HG02759 (cell line): Measurements from ENCODE around the gene GPC6.

Experiments used
- ATAC-seq: cut with Tn5 transposase; IDR thresholded peaks from one replicate; pipeline ENCODE4 v1.9.1; 2021; ENCODE audit warnings: mild to moderate bottlenecking, moderate library complexity; ENCODE audit not compliant: unreplicated experiment

The GPC6 gene

GRCh38 chr13:93268327-93269028, 41.9 kb downstream of the GPC6 start:
- no peak for ATAC-seq

- ATAC-seq, result no peak
Observed at GRCh38 chr13:93270769-93271742, 44.4 kb downstream of the GPC6 start.

GRCh38 chr13:93279982-93280381, 53.4 kb downstream of the GPC6 start:
- ATAC-seq, result no peak

GRCh38 chr13:93280688-93281087, 54.1 kb downstream of the GPC6 start:
- ATAC-seq, result no peak

GRCh38 chr13:93283255-93283654, 56.6 kb downstream of the GPC6 start:
- ATAC-seq, result no peak

- no peak for ATAC-seq
Observed at GRCh38 chr13:93284064-93284463, 57.5 kb downstream of the GPC6 start.

- no peak for ATAC-seq
Observed at GRCh38 chr13:93286047-93286446, 59.4 kb downstream of the GPC6 start.

- no peak for ATAC-seq
Observed at GRCh38 chr13:93289053-93289452, 62.4 kb downstream of the GPC6 start.

GRCh38 chr13:93289842-93290241, 63.2 kb downstream of the GPC6 start:
- ATAC-seq, result no peak

- ATAC-seq, result no peak
Observed at GRCh38 chr13:93290503-93290902, 63.9 kb downstream of the GPC6 start.

GRCh38 chr13:93292366-93292765, 65.8 kb downstream of the GPC6 start:
- ATAC-seq, result no peak

GRCh38 chr13:93293710-93294109, 67.1 kb downstream of the GPC6 start:
- no peak for ATAC-seq

GRCh38 chr13:93296584-93296983, 70.0 kb downstream of the GPC6 start:
- ATAC-seq, result no peak

GRCh38 chr13:93298713-93299112, 72.1 kb downstream of the GPC6 start:
- no peak for ATAC-seq

- no peak for ATAC-seq
Observed at GRCh38 chr13:93304134-93304533, 77.5 kb downstream of the GPC6 start.

- no peak for ATAC-seq
Observed at GRCh38 chr13:93304868-93305613, 78.4 kb downstream of the GPC6 start.

GRCh38 chr13:93305886-93306285, 79.3 kb downstream of the GPC6 start:
- ATAC-seq, result no peak

GRCh38 chr13:93307136-93307535, 80.5 kb downstream of the GPC6 start:
- ATAC-seq, result no peak

- no peak for ATAC-seq
Observed at GRCh38 chr13:93307651-93308050, 81.0 kb downstream of the GPC6 start.

GRCh38 chr13:93309886-93310523, 83.4 kb downstream of the GPC6 start:
- ATAC-seq, result no peak

- ATAC-seq, result no peak
Observed at GRCh38 chr13:93316841-93317240, 90.2 kb downstream of the GPC6 start.
